A549 (cell line): ENCODE data around the gene EIF6.

Source experiments
- CBX8 ChIP-seq: fragments of 200-600 bp; sonication (generic); IDR thresholded peaks from 2 replicates; pipeline ENCODE4 v1.6.1; 2016
- CHD2 ChIP-seq: fragments of 150-350 bp; IDR thresholded peaks from 2 replicates; pipeline ENCODE4 v1.6.1; 2014; ENCODE audit warnings: low read length; ENCODE audit not compliant: partially characterized antibody
- EP300 ChIP-seq, 2 experiments: fragments of >200 bp; sonication (Bioruptor Twin); formaldehyde crosslinking; IDR thresholded peaks; 2 replicates in 1 of 2; 3 replicates in 1 of 2; pipeline ENCODE4 v1.6.1; 2016 to 2017
- ESRRA ChIP-seq: fragments of 150-350 bp; IDR thresholded peaks from 2 replicates; pipeline ENCODE4 v1.6.1; 2014; ENCODE audit warnings: mild to moderate bottlenecking, low read length, borderline replicate concordance
- GATA3 ChIP-seq: IDR thresholded peaks from 2 replicates; pipeline ENCODE4 v1.6.1; 2012; ENCODE audit warnings: borderline replicate concordance
- POLR2A ChIP-seq: IDR thresholded peaks from 2 replicates; pipeline ENCODE4 v1.6.1; 2012; ENCODE audit warnings: mild to moderate bottlenecking, low read length
- ZC3H11A ChIP-seq: fragments of 450-650 bp; IDR thresholded peaks from 2 replicates; pipeline ENCODE4 v1.6.1; 2014; ENCODE audit warnings: antibody characterized with exemption, mild to moderate bottlenecking
- ZNF302 ChIP-seq: fragments of 250-450 bp; sonication (Bioruptor Pico); IDR thresholded peaks from 2 replicates; pipeline ENCODE4 v1.9.0; 2021; ENCODE audit warnings: inconsistent platforms, mild to moderate bottlenecking, moderate library complexity
- TF ChIP-seq, protein P1 (sequence below): fragments of 200-600 bp; sonication (generic); IDR thresholded peaks from 2 replicates; pipeline ENCODE4 v1.6.1; 2016; ENCODE audit warnings: antibody characterized with exemption, mild to moderate bottlenecking, moderate library complexity
- TF ChIP-seq, protein P2 (sequence below): fragments of >200 bp; sonication (Bioruptor Twin); formaldehyde crosslinking; IDR thresholded peaks from 3 replicates; pipeline ENCODE4 v1.5.1; 2016
- TF ChIP-seq, protein P3 (sequence below): IDR thresholded peaks from 2 replicates; pipeline ENCODE4 v1.6.1; 2012; ENCODE audit warnings: low read depth, borderline replicate concordance
- TF ChIP-seq, protein P4 (sequence below): fragments of 450-650 bp; IDR thresholded peaks from 2 replicates; pipeline ENCODE4 v1.6.1; 2014; ENCODE audit warnings: antibody characterized with exemption
- TF ChIP-seq, protein P5 (sequence below): fragments of 150-350 bp; IDR thresholded peaks from 2 replicates; pipeline ENCODE4 v1.6.1; 2014; ENCODE audit warnings: low read depth, mild to moderate bottlenecking, low read length

DNA sequence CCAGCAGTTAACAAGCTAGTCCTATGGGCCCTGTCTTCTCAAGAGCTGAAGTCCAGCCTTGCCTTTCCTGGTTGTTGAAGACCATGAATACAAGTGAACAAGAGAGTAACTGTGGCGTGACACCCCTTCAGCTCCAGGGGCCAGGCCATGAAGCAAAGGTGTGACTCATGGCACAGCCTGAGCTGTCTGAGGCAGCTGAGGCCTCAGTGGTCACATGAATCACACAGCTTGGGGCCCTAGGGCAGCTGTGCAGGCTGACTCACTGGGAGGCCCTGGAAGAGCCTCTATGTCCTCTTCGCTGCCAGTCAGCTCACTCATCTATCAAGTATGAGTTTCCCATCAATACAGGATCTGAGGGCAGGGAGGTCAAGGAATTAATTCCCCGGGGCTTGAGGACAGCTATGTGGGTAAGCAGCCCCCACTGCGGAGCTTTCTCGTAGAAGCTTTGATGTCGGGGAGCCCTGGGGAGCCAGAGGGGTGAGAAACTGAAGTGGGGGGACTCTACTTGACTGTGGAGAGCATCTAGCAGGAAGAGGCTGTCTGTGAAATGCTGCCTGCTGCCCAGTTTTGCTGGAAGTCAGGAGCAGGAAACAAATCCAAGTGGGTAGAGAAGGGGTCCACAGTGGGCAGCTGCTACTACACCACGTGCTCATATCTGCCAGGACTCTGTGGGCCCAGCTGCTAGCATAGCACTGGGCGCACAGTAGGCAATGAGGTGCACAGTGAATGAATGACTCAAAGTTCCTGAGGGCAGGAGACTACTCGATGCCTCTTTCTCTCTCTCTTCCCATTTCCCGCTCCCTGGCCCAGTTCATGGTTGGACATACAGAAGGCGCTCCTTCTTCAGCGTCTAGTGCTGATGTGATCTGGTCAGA is 21.3 kb upstream of the EIF6 start:
- TF ChIP-seq CBX8: no peak
- TF ChIP-seq POLR2A: no peak
- peak; percentile 95 for TF ChIP-seq GATA3
- TF ChIP-seq, protein P1, sequence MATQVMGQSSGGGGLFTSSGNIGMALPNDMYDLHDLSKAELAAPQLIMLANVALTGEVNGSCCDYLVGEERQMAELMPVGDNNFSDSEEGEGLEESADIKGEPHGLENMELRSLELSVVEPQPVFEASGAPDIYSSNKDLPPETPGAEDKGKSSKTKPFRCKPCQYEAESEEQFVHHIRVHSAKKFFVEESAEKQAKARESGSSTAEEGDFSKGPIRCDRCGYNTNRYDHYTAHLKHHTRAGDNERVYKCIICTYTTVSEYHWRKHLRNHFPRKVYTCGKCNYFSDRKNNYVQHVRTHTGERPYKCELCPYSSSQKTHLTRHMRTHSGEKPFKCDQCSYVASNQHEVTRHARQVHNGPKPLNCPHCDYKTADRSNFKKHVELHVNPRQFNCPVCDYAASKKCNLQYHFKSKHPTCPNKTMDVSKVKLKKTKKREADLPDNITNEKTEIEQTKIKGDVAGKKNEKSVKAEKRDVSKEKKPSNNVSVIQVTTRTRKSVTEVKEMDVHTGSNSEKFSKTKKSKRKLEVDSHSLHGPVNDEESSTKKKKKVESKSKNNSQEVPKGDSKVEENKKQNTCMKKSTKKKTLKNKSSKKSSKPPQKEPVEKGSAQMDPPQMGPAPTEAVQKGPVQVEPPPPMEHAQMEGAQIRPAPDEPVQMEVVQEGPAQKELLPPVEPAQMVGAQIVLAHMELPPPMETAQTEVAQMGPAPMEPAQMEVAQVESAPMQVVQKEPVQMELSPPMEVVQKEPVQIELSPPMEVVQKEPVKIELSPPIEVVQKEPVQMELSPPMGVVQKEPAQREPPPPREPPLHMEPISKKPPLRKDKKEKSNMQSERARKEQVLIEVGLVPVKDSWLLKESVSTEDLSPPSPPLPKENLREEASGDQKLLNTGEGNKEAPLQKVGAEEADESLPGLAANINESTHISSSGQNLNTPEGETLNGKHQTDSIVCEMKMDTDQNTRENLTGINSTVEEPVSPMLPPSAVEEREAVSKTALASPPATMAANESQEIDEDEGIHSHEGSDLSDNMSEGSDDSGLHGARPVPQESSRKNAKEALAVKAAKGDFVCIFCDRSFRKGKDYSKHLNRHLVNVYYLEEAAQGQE: no peak
- peak; percentile 22; the same call in 1 of the 2 replicates for TF ChIP-seq ZNF302 (CRISPR knock-in tag)
- TF ChIP-seq ZC3H11A: no peak
- TF ChIP-seq, protein P2, sequence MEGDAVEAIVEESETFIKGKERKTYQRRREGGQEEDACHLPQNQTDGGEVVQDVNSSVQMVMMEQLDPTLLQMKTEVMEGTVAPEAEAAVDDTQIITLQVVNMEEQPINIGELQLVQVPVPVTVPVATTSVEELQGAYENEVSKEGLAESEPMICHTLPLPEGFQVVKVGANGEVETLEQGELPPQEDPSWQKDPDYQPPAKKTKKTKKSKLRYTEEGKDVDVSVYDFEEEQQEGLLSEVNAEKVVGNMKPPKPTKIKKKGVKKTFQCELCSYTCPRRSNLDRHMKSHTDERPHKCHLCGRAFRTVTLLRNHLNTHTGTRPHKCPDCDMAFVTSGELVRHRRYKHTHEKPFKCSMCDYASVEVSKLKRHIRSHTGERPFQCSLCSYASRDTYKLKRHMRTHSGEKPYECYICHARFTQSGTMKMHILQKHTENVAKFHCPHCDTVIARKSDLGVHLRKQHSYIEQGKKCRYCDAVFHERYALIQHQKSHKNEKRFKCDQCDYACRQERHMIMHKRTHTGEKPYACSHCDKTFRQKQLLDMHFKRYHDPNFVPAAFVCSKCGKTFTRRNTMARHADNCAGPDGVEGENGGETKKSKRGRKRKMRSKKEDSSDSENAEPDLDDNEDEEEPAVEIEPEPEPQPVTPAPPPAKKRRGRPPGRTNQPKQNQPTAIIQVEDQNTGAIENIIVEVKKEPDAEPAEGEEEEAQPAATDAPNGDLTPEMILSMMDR: no peak
- TF ChIP-seq CHD2: no peak
- TF ChIP-seq, protein P3, sequence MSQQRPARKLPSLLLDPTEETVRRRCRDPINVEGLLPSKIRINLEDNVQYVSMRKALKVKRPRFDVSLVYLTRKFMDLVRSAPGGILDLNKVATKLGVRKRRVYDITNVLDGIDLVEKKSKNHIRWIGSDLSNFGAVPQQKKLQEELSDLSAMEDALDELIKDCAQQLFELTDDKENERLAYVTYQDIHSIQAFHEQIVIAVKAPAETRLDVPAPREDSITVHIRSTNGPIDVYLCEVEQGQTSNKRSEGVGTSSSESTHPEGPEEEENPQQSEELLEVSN: peak; percentile 86
- TF ChIP-seq ESRRA: no peak
- TF ChIP-seq, protein P4, sequence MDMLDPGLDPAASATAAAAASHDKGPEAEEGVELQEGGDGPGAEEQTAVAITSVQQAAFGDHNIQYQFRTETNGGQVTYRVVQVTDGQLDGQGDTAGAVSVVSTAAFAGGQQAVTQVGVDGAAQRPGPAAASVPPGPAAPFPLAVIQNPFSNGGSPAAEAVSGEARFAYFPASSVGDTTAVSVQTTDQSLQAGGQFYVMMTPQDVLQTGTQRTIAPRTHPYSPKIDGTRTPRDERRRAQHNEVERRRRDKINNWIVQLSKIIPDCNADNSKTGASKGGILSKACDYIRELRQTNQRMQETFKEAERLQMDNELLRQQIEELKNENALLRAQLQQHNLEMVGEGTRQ: peak; percentile 71
- TF ChIP-seq, protein P5, sequence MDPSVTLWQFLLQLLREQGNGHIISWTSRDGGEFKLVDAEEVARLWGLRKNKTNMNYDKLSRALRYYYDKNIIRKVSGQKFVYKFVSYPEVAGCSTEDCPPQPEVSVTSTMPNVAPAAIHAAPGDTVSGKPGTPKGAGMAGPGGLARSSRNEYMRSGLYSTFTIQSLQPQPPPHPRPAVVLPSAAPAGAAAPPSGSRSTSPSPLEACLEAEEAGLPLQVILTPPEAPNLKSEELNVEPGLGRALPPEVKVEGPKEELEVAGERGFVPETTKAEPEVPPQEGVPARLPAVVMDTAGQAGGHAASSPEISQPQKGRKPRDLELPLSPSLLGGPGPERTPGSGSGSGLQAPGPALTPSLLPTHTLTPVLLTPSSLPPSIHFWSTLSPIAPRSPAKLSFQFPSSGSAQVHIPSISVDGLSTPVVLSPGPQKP: no peak
- TF ChIP-seq EP300 (IDR thresholded peaks at IDR 0.05): peak; percentile 87 to 95; a peak in 3 of 5 replicates
